WTC11 (cell line): Measurements from ENCODE around the gene TMTC3. TPM values are rescaled to one million over a fixed set of nuclear protein-coding genes. Genes with fewer than 3 reads are reported as not detected.

Experiments used
- ATAC-seq: fragments of 200-7000 bp; cut with Tn5 transposase; 2 replicates; pipeline ENCODE4 v1.10.0; 2021; ENCODE audit warnings: mild to moderate bottlenecking, moderate library complexity
- CTCF ChIA-PET: fragments of 300-600 bp; sonication (Branson Sonifier 250); formaldehyde crosslinking; loops from one replicate; lab custom pipeline; 2021; ENCODE audit warnings: antibody characterized with exemption; lab: Charles Lee
- POLR2A ChIA-PET: fragments of 350-600 bp; sonication (Branson Sonifier 250); formaldehyde crosslinking; loops from one replicate; lab custom pipeline; 2021; ENCODE audit warnings: antibody characterized with exemption; lab: Charles Lee
- DNase-seq: peaks from one replicate; pipeline ENCODE4 v3.0.0; 2021; ENCODE audit warnings: low spot score
- H3K27ac Mint-ChIP-seq: 2 replicates; pipeline ENCODE4 v1.8.0; 2021; ENCODE audit warnings: mixed read lengths
- H3K27me3 Mint-ChIP-seq: 2 replicates; pipeline ENCODE4 v1.8.0; 2021; ENCODE audit warnings: low read depth, mild to moderate bottlenecking, moderate library complexity, mixed read lengths
- H3K36me3 Mint-ChIP-seq: 2 replicates; pipeline ENCODE4 v1.8.0; 2021; ENCODE audit warnings: mixed read lengths
- H3K4me1 Mint-ChIP-seq: 2 replicates; pipeline ENCODE4 v1.8.0; 2022; ENCODE audit warnings: mixed read lengths
- H3K4me3 Mint-ChIP-seq: 2 replicates; pipeline ENCODE4 v1.8.0; 2021; ENCODE audit warnings: mild to moderate bottlenecking, moderate library complexity, mixed read lengths
- H3K9me3 Mint-ChIP-seq: 2 replicates; pipeline ENCODE4 v1.8.0; 2021; ENCODE audit warnings: mixed read lengths
- AFF4 ChIP-seq: sonication (generic); formaldehyde crosslinking; IDR thresholded peaks from 2 replicates; pipeline ENCODE4 v1.8.1; 2023; ENCODE audit warnings: mild to moderate bottlenecking, missing genetic modification reagents, borderline replicate concordance
- ARID4B ChIP-seq: sonication (generic); formaldehyde crosslinking; IDR thresholded peaks from 2 replicates; pipeline ENCODE4 v1.8.0; 2023; ENCODE audit warnings: missing genetic modification reagents, mild to moderate bottlenecking, borderline replicate concordance
- ATF1 ChIP-seq: sonication (generic); formaldehyde crosslinking; IDR thresholded peaks from 2 replicates; pipeline ENCODE4 v1.8.1; 2023; ENCODE audit warnings: mild to moderate bottlenecking, moderate library complexity, missing genetic modification reagents
- ATF3 ChIP-seq: sonication (generic); formaldehyde crosslinking; conservative IDR thresholded peaks from 2 replicates; pipeline ENCODE4 v1.8.1; 2022; ENCODE audit warnings: mild to moderate bottlenecking, missing genetic modification reagents
- CREM ChIP-seq: sonication (generic); formaldehyde crosslinking; IDR thresholded peaks from 2 replicates; pipeline ENCODE4 v1.8.1; 2022; ENCODE audit warnings: mild to moderate bottlenecking, missing genetic modification reagents, moderate library complexity
- EMX1 ChIP-seq: fragments of 250-450 bp; sonication (Bioruptor Pico); IDR thresholded peaks from 2 replicates; pipeline ENCODE4 v1.8.0; 2021; ENCODE audit warnings: mild to moderate bottlenecking
- ESRRA ChIP-seq: sonication (generic); formaldehyde crosslinking; IDR thresholded peaks from 2 replicates; pipeline ENCODE4 v1.8.1; 2022; ENCODE audit warnings: mild to moderate bottlenecking, missing genetic modification reagents, borderline replicate concordance
- GABPB1 ChIP-seq: sonication (generic); formaldehyde crosslinking; IDR thresholded peaks from 2 replicates; pipeline ENCODE4 v1.8.1; 2023; ENCODE audit warnings: mild to moderate bottlenecking, missing genetic modification reagents
- GRHL2 ChIP-seq: fragments of 250-450 bp; sonication (Bioruptor Pico); IDR thresholded peaks from 2 replicates; pipeline ENCODE4 v1.8.0; 2022; ENCODE audit warnings: mild to moderate bottlenecking, moderate library complexity; ENCODE audit not compliant: insufficient replicate concordance, severe bottlenecking
- NR3C1 ChIP-seq: sonication (generic); formaldehyde crosslinking; conservative IDR thresholded peaks from 2 replicates; pipeline ENCODE4 v1.8.1; 2023; ENCODE audit warnings: low read depth, mild to moderate bottlenecking, missing genetic modification reagents
- RELA ChIP-seq: sonication (generic); formaldehyde crosslinking; IDR thresholded peaks from 2 replicates; pipeline ENCODE4 v1.8.1; 2022; ENCODE audit warnings: missing genetic modification reagents, mild to moderate bottlenecking, borderline replicate concordance
- SP1 ChIP-seq: sonication (generic); formaldehyde crosslinking; conservative IDR thresholded peaks from 2 replicates; pipeline ENCODE4 v1.8.1; 2022; ENCODE audit warnings: missing genetic modification reagents
- TCF7 ChIP-seq: sonication (generic); formaldehyde crosslinking; IDR thresholded peaks from 2 replicates; pipeline ENCODE4 v1.8.0; 2022; ENCODE audit warnings: mild to moderate bottlenecking, low read depth, missing genetic modification reagents, moderate library complexity
- USF1 ChIP-seq: sonication (generic); formaldehyde crosslinking; IDR thresholded peaks from 2 replicates; pipeline ENCODE4 v1.8.0; 2022; ENCODE audit warnings: mild to moderate bottlenecking, missing genetic modification reagents
- ZMAT4 ChIP-seq: fragments of 250-450 bp; sonication (Bioruptor Pico); IDR thresholded peaks from 2 replicates; pipeline ENCODE4 v1.9.0; 2021; ENCODE audit warnings: mild to moderate bottlenecking
- ZNF232 ChIP-seq: sonication (generic); formaldehyde crosslinking; IDR thresholded peaks from 2 replicates; pipeline ENCODE4 v1.8.0; 2022; ENCODE audit warnings: mild to moderate bottlenecking, missing genetic modification reagents
- ZNF281 ChIP-seq: sonication (generic); formaldehyde crosslinking; IDR thresholded peaks from 2 replicates; pipeline ENCODE4 v1.8.0; 2023; ENCODE audit warnings: mild to moderate bottlenecking, missing genetic modification reagents
- ZNF671 ChIP-seq: fragments of 250-450 bp; sonication (Bioruptor Pico); IDR thresholded peaks from 2 replicates; pipeline ENCODE4 v1.8.0; 2021; ENCODE audit warnings: mild to moderate bottlenecking
- total RNA-seq: library from RNA; stranded (reverse); gene quantifications from 3 replicates; pipeline ENCODE4 v1.2.3, GENCODE V29; 2021

The TMTC3 gene
- total RNA-seq, 1 experiment from 2014 or later, result 38.8 TPM

- peak overlapping the region; percentile 92 for H3K4me3 Mint-ChIP-seq
- TF ChIP-seq ZMAT4 (CRISPR knock-in tag) (no peak), EMX1 (CRISPR knock-in tag) (no peak), GABPB1 (CRISPR knock-in tag) (0 out of 2 replicates have a peak, but pooled peaks have one; percentile 7)
- H3K4me1 Mint-ChIP-seq, result peaks cover 35% of the 10 kb centered on the region
- ChIA-PET POLR2A (no interaction called here), CTCF (interaction anchor here (0.6 to 1.2 kb wide), 2 partner anchors 252 to 437 kb away, joined by 3 to 7 read pairs; no protein-coding TSS in a partner anchor)
- no peak for DNase-seq
- ATAC-seq, result no peak
- H3K9me3 Mint-ChIP-seq, result no peaks in the 10 kb centered on the region
- no peaks in the 10 kb centered on the region; the same call in 1 of the 2 replicates for H3K36me3 Mint-ChIP-seq
- no peaks in the 10 kb centered on the region; the same call in 1 of the 2 replicates for H3K27me3 Mint-ChIP-seq
- H3K27ac Mint-ChIP-seq, result 0 out of 2 replicates have a peak overlapping the region, but pooled peaks have one; percentile 24
These were observed 708 bp upstream of the TMTC3 start for GRCh38 chr12:88141425-88141773.

GRCh38 chr12:88142610-88142991, 494 bp downstream of the TMTC3 start:
- peak overlapping the region; percentile 89 for H3K27ac Mint-ChIP-seq
- no peaks in the 10 kb centered on the region for H3K9me3 Mint-ChIP-seq
- H3K36me3 Mint-ChIP-seq, result no peaks in the 10 kb centered on the region; the same call in 1 of the 2 replicates
- DNase-seq, result peak; percentile 38
- H3K4me1 Mint-ChIP-seq, result peaks cover 38% of the 10 kb centered on the region
- peak overlapping the region; percentile 92 for H3K4me3 Mint-ChIP-seq
- ChIA-PET POLR2A (interaction anchor here (0.7 kb wide), 1 partner anchor 436 kb away, joined by 3 read pairs; no protein-coding TSS in a partner anchor), CTCF (interaction anchor here (1.1 to 1.2 kb wide), 2 partner anchors 250 to 469 kb away, joined by 3 to 7 read pairs; no protein-coding TSS in a partner anchor)
- ATAC-seq, result peak; percentile 0; the same call in 1 of the 2 replicates
- H3K27me3 Mint-ChIP-seq, result no peaks in the 10 kb centered on the region; the same call in 1 of the 2 replicates
- TF ChIP-seq USF1 (CRISPR knock-in tag) (no peak), TCF7 (CRISPR knock-in tag) (no peak), ARID4B (no peak), ZNF671 (CRISPR knock-in tag) (no peak), SP1 (no peak)
- TF ChIP-seq, all 79 proteins: peak for 0

GRCh38 chr12:88144037-88144436, 1.9 kb downstream of the TMTC3 start:
- CTCF ChIA-PET, result no interaction called here
- H3K27me3 Mint-ChIP-seq, result no peaks in the 10 kb centered on the region; the same call in 1 of the 2 replicates
- TF ChIP-seq ZNF671 (CRISPR knock-in tag) (no peak), ZNF232 (CRISPR knock-in tag) (no peak), ZNF281 (no peak), ATF1 (CRISPR knock-in tag) (no peak), AFF4 (CRISPR knock-in tag) (no peak), CREM (no peak), NR3C1 (CRISPR knock-in tag) (no peak), GRHL2 (no peak), RELA (CRISPR knock-in tag) (no peak), ATF3 (CRISPR knock-in tag) (no peak), ESRRA (CRISPR knock-in tag) (no peak)

More at GRCh38 chr12:88144037-88144436, 1.9 kb downstream of the TMTC3 start:
- DNase-seq (no peak), ATAC-seq (no peak)
- H3K27ac Mint-ChIP-seq, result peak overlapping the region; percentile 94
- H3K36me3 Mint-ChIP-seq, result no peaks in the 10 kb centered on the region
- POLR2A ChIA-PET, result no interaction called here
- H3K9me3 Mint-ChIP-seq, result no peaks in the 10 kb centered on the region
- peak overlapping the region; percentile 92 for H3K4me3 Mint-ChIP-seq
- H3K4me1 Mint-ChIP-seq, result peaks cover 41% of the 10 kb centered on the region
